HG03565 (cell line): Measurements from ENCODE around the gene SALL4.
"Not testable (repeated sequence)": the region's sequence is repeated elsewhere in the genome, so short reads cannot be mapped to it uniquely, and the experiment has no call there.

Experiments
- ATAC-seq: cut with Tn5 transposase; IDR thresholded peaks from one replicate; pipeline ENCODE4 v1.9.1; 2021; ENCODE audit warnings: mild to moderate bottlenecking, moderate library complexity; ENCODE audit not compliant: unreplicated experiment

Gene SALL4

DNA sequence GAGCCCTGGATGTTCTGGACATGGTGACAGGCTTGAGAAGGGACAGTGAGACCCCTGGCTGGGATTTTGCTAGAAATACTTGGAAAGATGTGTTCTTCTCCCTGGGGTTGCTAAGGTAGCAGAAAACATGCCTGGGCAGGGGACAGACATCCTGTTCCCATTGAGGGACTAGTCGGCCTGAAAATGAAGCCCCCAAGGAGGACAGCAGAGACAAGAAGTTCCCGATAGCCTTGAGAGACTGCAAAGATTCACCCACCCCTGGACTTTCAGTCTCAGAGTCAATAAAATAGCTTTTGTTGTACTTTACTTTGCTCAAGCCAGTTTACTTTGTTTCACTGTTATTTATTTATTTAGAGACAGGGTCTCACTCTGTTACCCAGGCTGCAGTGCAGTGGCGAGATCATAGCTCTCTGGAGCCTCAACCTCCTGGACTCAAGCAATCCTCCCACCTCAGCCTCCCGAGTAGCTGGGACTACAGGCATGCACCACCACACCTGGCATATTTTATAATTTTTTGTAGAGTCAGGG is 62.5 kb downstream of the SALL4 start:
- ATAC-seq: no peak

DNA sequence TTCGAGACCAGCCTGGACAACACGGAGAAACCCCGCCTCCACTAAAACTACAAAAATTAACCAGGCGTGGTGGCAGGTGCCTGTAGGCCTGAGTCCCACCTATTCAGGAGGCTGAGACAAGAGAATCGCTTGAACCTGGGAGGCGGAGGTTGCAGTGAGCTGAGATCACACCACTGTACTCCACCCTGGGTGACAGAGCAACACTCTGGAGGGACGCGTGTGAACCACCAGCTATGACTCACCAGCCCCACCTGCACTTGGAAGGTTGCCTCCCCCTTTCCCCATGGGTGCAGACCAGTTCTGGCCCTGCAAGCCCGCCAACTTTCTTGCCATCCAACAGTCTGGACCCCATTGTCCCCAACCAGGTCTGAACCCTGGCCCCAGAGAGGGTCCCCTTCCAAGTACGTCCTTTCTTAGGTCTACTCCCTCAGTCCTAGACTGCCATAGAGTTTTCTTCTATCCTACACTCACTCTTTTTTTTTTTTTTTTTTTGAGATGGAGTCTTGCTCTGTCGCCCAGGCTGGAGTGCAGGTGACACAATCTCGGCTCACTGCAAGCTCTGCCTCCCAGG is 63.4 kb downstream of the SALL4 start:
- no peak for ATAC-seq

DNA sequence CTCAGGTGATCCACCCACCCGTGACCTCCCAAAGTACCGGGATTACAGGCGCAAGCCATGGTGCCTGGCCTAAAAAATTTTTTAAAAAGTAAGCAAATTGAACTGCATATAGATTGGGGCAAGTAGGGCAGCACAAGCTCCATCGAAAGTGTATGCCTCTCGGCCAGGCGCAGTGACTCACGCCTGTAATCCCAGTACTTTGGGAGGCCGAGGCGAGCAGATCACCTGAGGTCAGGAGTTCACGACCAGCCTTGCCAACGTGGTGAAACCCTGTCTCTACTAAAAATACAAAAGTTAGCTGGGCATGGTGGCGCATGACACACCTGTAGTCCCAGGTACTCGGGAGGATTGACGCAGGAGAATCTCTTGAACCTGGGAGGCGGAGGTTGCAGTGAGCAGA is 64.1 kb downstream of the SALL4 start:
- not testable (repeated sequence) for ATAC-seq

DNA sequence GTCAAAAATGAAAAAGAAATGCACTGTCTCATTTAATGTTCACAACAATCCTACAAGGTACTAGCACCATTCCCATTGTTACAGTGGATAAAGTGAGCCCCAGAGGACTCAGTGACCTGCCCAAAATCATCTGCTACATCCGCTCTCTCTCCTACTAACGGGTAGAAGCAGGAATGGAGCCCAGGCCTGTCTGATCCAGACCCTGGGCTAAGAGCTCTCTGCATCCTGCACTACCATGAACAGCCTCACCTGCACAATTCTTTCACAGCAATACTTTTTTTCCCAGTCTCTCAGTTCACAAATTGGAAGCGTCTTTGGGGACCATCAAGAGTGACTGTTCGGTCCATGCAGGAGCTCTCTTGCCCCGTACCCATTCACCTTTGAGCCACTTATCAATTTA is 65.4 kb downstream of the SALL4 start:
- ATAC-seq: no peak

DNA sequence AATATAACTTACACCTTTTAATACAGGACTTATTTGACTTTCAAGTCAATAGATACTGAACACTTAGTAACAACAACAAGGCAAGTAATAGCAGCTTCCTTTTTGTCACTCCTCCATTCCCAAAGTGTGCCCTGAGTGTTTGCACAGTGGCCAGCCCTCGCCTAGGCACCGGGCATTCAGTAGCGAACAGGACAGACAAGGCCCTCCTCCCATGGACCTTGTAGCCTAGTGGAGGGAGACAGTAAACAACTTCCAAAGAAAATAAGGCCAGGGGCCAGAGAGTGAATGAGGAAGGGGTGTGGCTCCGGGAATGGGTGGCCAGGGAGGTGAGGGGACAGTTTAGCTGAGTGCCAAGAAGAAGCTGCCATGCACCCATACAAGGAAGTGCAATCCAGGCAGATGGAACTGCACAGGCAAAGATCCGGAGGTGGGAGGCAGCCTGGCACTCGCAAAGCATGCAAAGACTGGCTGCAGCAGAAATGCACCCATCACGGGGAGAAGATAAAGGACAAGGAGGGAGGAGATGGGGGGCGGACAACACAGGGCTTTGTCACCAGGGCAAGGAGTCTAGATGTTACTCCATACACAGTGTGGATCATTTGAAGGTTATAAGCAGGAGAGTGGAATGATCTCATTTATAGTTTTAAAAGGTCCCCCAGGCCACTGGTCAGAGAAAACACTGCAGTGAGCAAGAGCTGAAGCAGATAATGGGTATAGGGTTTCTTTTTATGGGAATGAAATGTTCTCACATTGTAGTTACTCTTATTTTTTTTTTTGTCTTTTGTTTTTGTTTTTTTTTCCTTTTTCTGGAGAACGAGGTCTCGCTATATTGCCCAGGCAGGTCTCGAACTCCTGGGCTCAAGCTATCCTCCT is 66.4 kb downstream of the SALL4 start:
- no peak for ATAC-seq

DNA sequence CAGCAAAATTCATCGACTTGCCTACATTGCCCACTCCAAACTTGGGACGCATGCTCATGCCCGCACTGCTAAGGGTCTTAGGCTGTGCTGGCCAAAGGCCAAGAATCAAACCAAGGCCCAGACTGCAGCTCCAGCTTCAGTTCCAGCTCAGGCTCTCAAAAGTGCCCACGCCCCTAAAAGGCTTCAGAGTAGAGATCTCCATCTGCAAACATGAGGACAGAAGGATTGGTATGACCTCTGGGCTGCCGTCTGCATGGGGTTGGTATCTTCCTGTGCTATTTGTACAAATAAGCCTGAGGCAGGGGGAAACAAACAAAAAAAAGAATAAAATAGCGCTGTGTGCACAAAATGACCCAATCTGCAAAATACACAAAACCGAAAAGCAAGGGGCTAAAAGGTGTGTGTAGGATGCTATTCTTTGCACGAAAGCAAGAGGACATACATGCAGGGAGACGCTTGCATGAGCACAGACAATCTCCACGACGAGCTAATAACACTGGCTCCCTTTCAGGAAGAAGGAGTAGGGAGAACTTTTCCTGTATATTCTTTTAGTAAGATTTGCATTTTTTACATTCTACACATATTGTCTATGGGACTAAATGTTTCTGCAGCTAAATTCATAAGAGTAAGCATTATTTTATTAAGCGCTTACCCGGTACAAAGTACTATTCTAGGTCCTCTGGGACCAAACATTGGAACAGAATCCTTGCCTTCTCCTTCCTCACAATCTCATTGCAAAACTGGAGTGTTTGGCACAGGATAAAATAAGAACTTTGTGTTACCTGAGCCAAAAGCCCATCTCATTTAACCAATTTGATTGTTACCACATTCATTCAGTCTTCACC is 67.2 kb downstream of the SALL4 start:
- ATAC-seq: no peak

DNA sequence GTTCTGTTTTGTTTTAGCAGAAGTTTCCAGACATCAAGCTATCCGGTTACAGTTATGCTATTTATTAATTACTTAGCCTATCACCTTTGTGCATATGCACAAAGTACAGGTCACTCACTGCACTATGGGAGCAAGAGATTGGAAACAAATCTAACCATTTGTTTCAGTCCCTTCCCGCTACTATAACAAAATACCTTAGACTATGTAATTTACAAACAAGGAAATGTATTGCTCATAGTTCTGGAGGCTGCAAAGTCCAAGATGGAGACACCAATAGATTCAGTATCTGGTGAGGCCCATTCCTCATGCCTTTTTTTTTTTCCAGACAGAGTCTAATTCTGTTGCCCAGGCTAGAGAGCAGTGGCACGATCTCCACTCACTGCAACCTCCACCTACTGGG is 69.3 kb downstream of the SALL4 start:
- ATAC-seq: no peak
